Spleen (tissue), 11 donors: ENCODE measurements around the gene MPC2. TPM values are rescaled to one million over a fixed set of nuclear protein-coding genes. Genes with fewer than 3 reads are reported as not detected.
"Not testable (repeated sequence)": the region's sequence is repeated elsewhere in the genome, so short reads cannot be mapped to it uniquely, and the experiment has no call there.

Source experiments
- DNase-seq: peaks from one replicate; pipeline ENCODE4 v3.0.0-alpha.2; 2020
- H3K27ac ChIP-seq, 8 donors: fragments of 200-600 bp; sonication (generic) in 7 of 8; 1 replicate in 4 of 8; 2 replicates in 4 of 8; pipeline versions ENCODE4 v1.5.0 to v1.8.0; 2016 to 2021; ENCODE audit warnings: inconsistent platforms in 4 of 8, mild to moderate bottlenecking in 4 of 8, moderate library complexity in 1 of 8
- H3K27me3 ChIP-seq, 7 donors: fragments of 200-600 bp; sonication (generic) in 6 of 7; replicated peaks in 1 of 7; 1 replicate in 4 of 7; 2 replicates in 3 of 7; pipeline versions ENCODE4 v1.5.0 to v1.8.0; 2016 to 2021; ENCODE audit warnings: inconsistent platforms in 3 of 7, mild to moderate bottlenecking in 1 of 7
- H3K36me3 ChIP-seq, 6 donors: fragments of 200-600 bp; sonication (generic) in 5 of 6; 1 replicate in 4 of 6; 2 replicates in 2 of 6; pipeline versions ENCODE4 v1.5.0 to v1.8.0; 2016 to 2021; ENCODE audit warnings: inconsistent platforms in 2 of 6
- H3K4me1 ChIP-seq, 6 donors: fragments of 200-600 bp; sonication (generic) in 5 of 6; 1 replicate in 3 of 6; 2 replicates in 3 of 6; pipeline versions ENCODE4 v1.5.0 to v1.8.0; 2016 to 2021; ENCODE audit warnings: inconsistent platforms in 3 of 6
- H3K4me3 ChIP-seq, 8 donors: fragments of 200-600 bp; sonication (generic) in 7 of 8; 1 replicate in 4 of 8; 2 replicates in 4 of 8; pipeline versions ENCODE4 v1.5.0 to v1.8.0; 2016 to 2021; ENCODE audit warnings: inconsistent platforms in 4 of 8, mild to moderate bottlenecking in 4 of 8, moderate library complexity in 2 of 8
- H3K9me3 ChIP-seq, 8 donors: fragments of 200-600 bp; sonication (generic) in 7 of 8; 1 replicate in 4 of 8; 2 replicates in 4 of 8; pipeline versions ENCODE4 v1.5.0 to v1.8.0; 2016 to 2021; ENCODE audit warnings: inconsistent platforms in 4 of 8
- CTCF ChIP-seq, 11 experiments: fragments of 200-600 bp in 7 of 11; fragments of 450-650 bp in 4 of 11; sonication (generic) in 4 of 11; IDR thresholded peaks in 8 of 11; conservative IDR thresholded peaks in 3 of 11; 1 replicate in 7 of 11; 2 replicates in 4 of 11; pipeline versions ENCODE4 v1.4.0 to v1.8.0; 2016 to 2021; ENCODE audit warnings: antibody characterized with exemption in 11 of 11, inconsistent platforms in 4 of 11, mild to moderate bottlenecking in 1 of 11
- POLR2A ChIP-seq, 3 donors: fragments of 450-650 bp; IDR thresholded peaks; one replicate each; pipeline ENCODE4 v1.5.1; 2017; ENCODE audit warnings: antibody characterized with exemption in 3 of 3, mild to moderate bottlenecking in 1 of 3
- POLR2AphosphoS5 ChIP-seq, 3 donors: sonication (generic); formaldehyde crosslinking; IDR thresholded peaks; one replicate each; pipeline ENCODE4 v1.5.1; 2017; ENCODE audit warnings: antibody characterized with exemption in 3 of 3
- WGBS, 5 donors: extraction: QIAGEN DNeasy Blood & Tissue Kit in 3 of 5; methylation state at CpG; one replicate each; pipeline versions ENCODE4 v1.1.5 to v1.1.7; 2013 to 2018; 5-methylcytosine and 5-hydroxymethylcytosine counted together
- intact Hi-C: fragments of 100-400 bp; cut with DNase I; formaldehyde crosslinking; loops from one replicate; pipeline ENCODE4 v1.15.0; 2023; ENCODE audit warnings: low total_unique reads
- polyA plus RNA-seq, 3 donors: library from polyadenylated mRNA; stranded (reverse); fragments of 200-250 nt; gene quantifications; one replicate each; pipeline ENCODE4 v1.2.1, GENCODE V29; 2013
- total RNA-seq, 7 donors: library from RNA; depleted of rRNA in 3 of 7; stranded (reverse); fragments of >200 nt in 3 of 7; fragmentation: NEBNext Ultra II Directional in 4 of 7; extraction: Animal tissue kit (Norgen Biotek cat#: 25700) in 4 of 7; gene quantifications; one replicate each; pipeline versions ENCODE4 v1.1.0 to v1.2.1, GENCODE V29; 2016 to 2021
- donor health status: healthy with polysubstance abuse.
- donor health status: DM: no; HTN: no; CAD: no; lungs with moderate emphysema.
- donor health status: DM: no; HTN: no; CAD: no.
- donor health status: Bipolar disorder and iron deficiency.
- donor health status: healthy.
- donor health status: DM: no; HTN: no; CAD: no.
- donor health status: DM: yes; HTN: yes; CAD: no.

MPC2 gene
- total and polyA plus RNA-seq, 10 donors: 23.0 to 47.4 (median 30.2) TPM

GRCh38 chr1:167893798-167894197 lies 43.1 kb downstream of the MPC2 start:
- TF ChIP-seq POLR2A (IDR thresholded peaks at IDR 0.05) (no peak), POLR2AphosphoS5 (IDR thresholded peaks at IDR 0.05) (no peak), CTCF (IDR thresholded peaks at IDR 0.05 in 8 of 11, conservative IDR thresholded peaks at IDR 0.05 in 3 of 11) (no peak)
- Histone ChIP-seq H3K4me3 (no peak overlapping the region), H3K4me1 (no peaks in the 10 kb centered on the region), H3K27me3 (no peaks in the 10 kb centered on the region), H3K27ac (no peak overlapping the region), H3K36me3 (no peaks in the 10 kb centered on the region), H3K9me3 (no peaks in the 10 kb centered on the region)
- intact Hi-C loops: no loop called here
- no peak for DNase-seq
- WGBS, 5 donors: 81 to 93% (median 87%) methylated on average over 2 of the region's 2 CpGs

- no peak overlapping the region for H3K4me3 ChIP-seq
- H3K27ac ChIP-seq: no peak overlapping the region
- TF ChIP-seq CTCF (IDR thresholded peaks at IDR 0.05 in 8 of 11, conservative IDR thresholded peaks at IDR 0.05 in 3 of 11): no peak
- no peak for TF ChIP-seq POLR2A (IDR thresholded peaks at IDR 0.05)
- TF ChIP-seq POLR2AphosphoS5 (IDR thresholded peaks at IDR 0.05): no peak
- H3K36me3 ChIP-seq: no peaks in the 10 kb centered on the region
- H3K9me3 ChIP-seq: peaks cover 0 to 3% (median 0%) of the 10 kb centered on the region in 8 donors
- no peaks in the 10 kb centered on the region for H3K27me3 ChIP-seq
- intact Hi-C loops: no loop called here
- no peak for DNase-seq
- H3K4me1 ChIP-seq: no peaks in the 10 kb centered on the region
Observed at GRCh38 chr1:167890400-167890799, 46.5 kb downstream of the MPC2 start.

GRCh38 chr1:167887187-167887586 lies 49.7 kb downstream of the MPC2 start:
- H3K36me3 ChIP-seq, intact Hi-C loops, H3K27ac ChIP-seq, H3K27me3 ChIP-seq, H3K4me1 ChIP-seq, DNase-seq, H3K4me3 ChIP-seq, H3K9me3 ChIP-seq: not testable (repeated sequence)
- 87 to 99% (median 91%) methylated on average over 2 of the region's 2 CpGs for WGBS, 5 donors

GRCh38 chr1:167882376-167882775 lies 54.5 kb downstream of the MPC2 start:
- intact Hi-C loops: no loop called here
- 87 to 98% (median 91%) methylated on average over 7 to 8 of the region's 8 CpGs for WGBS, 5 donors
- H3K27me3 ChIP-seq: no peaks in the 10 kb centered on the region
- TF ChIP-seq POLR2AphosphoS5 (IDR thresholded peaks at IDR 0.05) (no peak), POLR2A (IDR thresholded peaks at IDR 0.05) (no peak)
- no peak for DNase-seq
- H3K9me3 ChIP-seq: peaks cover 0 to 3% (median 0%) of the 10 kb centered on the region in 8 donors
- no peak overlapping the region for H3K4me3 ChIP-seq
- no peaks in the 10 kb centered on the region for H3K4me1 ChIP-seq
- H3K27ac ChIP-seq: no peak overlapping the region
- no peaks in the 10 kb centered on the region for H3K36me3 ChIP-seq

- TF ChIP-seq POLR2A (IDR thresholded peaks at IDR 0.05) (no peak), CTCF (IDR thresholded peaks at IDR 0.05 in 8 of 11, conservative IDR thresholded peaks at IDR 0.05 in 3 of 11) (no peak), POLR2AphosphoS5 (IDR thresholded peaks at IDR 0.05) (no peak)
- Histone ChIP-seq H3K4me1 (no peaks in the 10 kb centered on the region), H3K27ac (no peak overlapping the region), H3K27me3 (no peaks in the 10 kb centered on the region), H3K36me3 (no peaks in the 10 kb centered on the region), H3K9me3 (peaks cover 0 to 3% (median 0%) of the 10 kb centered on the region in 8 donors), H3K4me3 (no peak overlapping the region)
- 86 to 98% (median 91%) methylated on average over 3 of the region's 3 CpGs for whole genome bisulfite sequencing, 5 donors
- DNase-seq: no peak
- intact Hi-C loops: no loop called here
Observed at GRCh38 chr1:167881786-167882185, 55.1 kb downstream of the MPC2 start.
